T-helper 1 cell treated with Interleukin-12 subunit alpha and Interleukin-12 subunit beta and Interleukin-4 antibody, amounts not matched to agents 30 μg/mL and 1 μg/mL, for 36 hours (primary cell): ENCODE data around the gene P4HA2.
"Not testable (repeated sequence)": the region's sequence is repeated elsewhere in the genome, so short reads cannot be mapped to it uniquely, and the experiment has no call there.

Experiments used
- H3K27ac Mint-ChIP-seq: one replicate; pipeline ENCODE4 v1.8.0; 2021; ENCODE audit warnings: mild to moderate bottlenecking, mixed read lengths
- H3K27me3 Mint-ChIP-seq: one replicate; pipeline ENCODE4 v1.8.0; 2021; ENCODE audit warnings: low read depth, mixed read lengths
- H3K36me3 Mint-ChIP-seq: one replicate; pipeline ENCODE4 v1.8.0; 2021; ENCODE audit warnings: low read depth, mixed read lengths
- H3K4me1 Mint-ChIP-seq: one replicate; pipeline ENCODE4 v1.8.0; 2021; ENCODE audit warnings: low read depth, mixed read lengths
- H3K4me3 Mint-ChIP-seq: one replicate; pipeline ENCODE4 v1.8.0; 2021; ENCODE audit warnings: mild to moderate bottlenecking, moderate library complexity, mixed read lengths
- H3K9me3 Mint-ChIP-seq: one replicate; pipeline ENCODE4 v1.8.0; 2021; ENCODE audit warnings: mixed read lengths

The P4HA2 gene

GRCh38 chr5:132150565-132150964, 77.1 kb downstream of the P4HA2 start:
- no peak overlapping the region for H3K27ac Mint-ChIP-seq
- H3K9me3 Mint-ChIP-seq = peaks cover 28% of the 10 kb centered on the region
- H3K4me1 Mint-ChIP-seq = no peaks in the 10 kb centered on the region
- H3K4me3 Mint-ChIP-seq = no peak overlapping the region
- H3K27me3 Mint-ChIP-seq = peaks cover 62% of the 10 kb centered on the region
- peaks cover 13% of the 10 kb centered on the region for H3K36me3 Mint-ChIP-seq

- Mint-ChIP-seq H3K36me3 (peaks cover 8% of the 10 kb centered on the region), H3K27ac (no peak overlapping the region), H3K27me3 (peaks cover 56% of the 10 kb centered on the region), H3K4me3 (no peak overlapping the region), H3K4me1 (no peaks in the 10 kb centered on the region), H3K9me3 (peaks cover 36% of the 10 kb centered on the region)
These were observed 80.0 kb downstream of the P4HA2 start for GRCh38 chr5:132147663-132148062.

GRCh38 chr5:132145326-132145725, 82.3 kb downstream of the P4HA2 start:
- Mint-ChIP-seq H3K9me3 (peaks cover 37% of the 10 kb centered on the region), H3K27me3 (peaks cover 52% of the 10 kb centered on the region)
- H3K4me1 Mint-ChIP-seq, H3K4me3 Mint-ChIP-seq, H3K27ac Mint-ChIP-seq, H3K36me3 Mint-ChIP-seq: not testable (repeated sequence)

GRCh38 chr5:132143148-132143547, 84.5 kb downstream of the P4HA2 start:
- Mint-ChIP-seq H3K36me3 (peaks cover 15% of the 10 kb centered on the region), H3K9me3 (peaks cover 49% of the 10 kb centered on the region), H3K4me3 (no peak overlapping the region), H3K4me1 (no peaks in the 10 kb centered on the region), H3K27ac (no peak overlapping the region), H3K27me3 (peaks cover 55% of the 10 kb centered on the region)

- Mint-ChIP-seq H3K9me3 (peaks cover 49% of the 10 kb centered on the region), H3K4me3 (no peak overlapping the region), H3K4me1 (no peaks in the 10 kb centered on the region), H3K36me3 (peaks cover 15% of the 10 kb centered on the region), H3K27ac (no peak overlapping the region), H3K27me3 (peaks cover 48% of the 10 kb centered on the region)
These were observed 85.2 kb downstream of the P4HA2 start for GRCh38 chr5:132142459-132142858.
